HG02840 (cell line): ENCODE data around the gene DUSP5.

Source experiments
- ATAC-seq: cut with Tn5 transposase; IDR thresholded peaks from one replicate; pipeline ENCODE4 v1.9.1; 2021; ENCODE audit warnings: mild to moderate bottlenecking, moderate library complexity, moderate number of reproducible peaks; ENCODE audit not compliant: unreplicated experiment, low FRiP score

DUSP5 gene

DNA sequence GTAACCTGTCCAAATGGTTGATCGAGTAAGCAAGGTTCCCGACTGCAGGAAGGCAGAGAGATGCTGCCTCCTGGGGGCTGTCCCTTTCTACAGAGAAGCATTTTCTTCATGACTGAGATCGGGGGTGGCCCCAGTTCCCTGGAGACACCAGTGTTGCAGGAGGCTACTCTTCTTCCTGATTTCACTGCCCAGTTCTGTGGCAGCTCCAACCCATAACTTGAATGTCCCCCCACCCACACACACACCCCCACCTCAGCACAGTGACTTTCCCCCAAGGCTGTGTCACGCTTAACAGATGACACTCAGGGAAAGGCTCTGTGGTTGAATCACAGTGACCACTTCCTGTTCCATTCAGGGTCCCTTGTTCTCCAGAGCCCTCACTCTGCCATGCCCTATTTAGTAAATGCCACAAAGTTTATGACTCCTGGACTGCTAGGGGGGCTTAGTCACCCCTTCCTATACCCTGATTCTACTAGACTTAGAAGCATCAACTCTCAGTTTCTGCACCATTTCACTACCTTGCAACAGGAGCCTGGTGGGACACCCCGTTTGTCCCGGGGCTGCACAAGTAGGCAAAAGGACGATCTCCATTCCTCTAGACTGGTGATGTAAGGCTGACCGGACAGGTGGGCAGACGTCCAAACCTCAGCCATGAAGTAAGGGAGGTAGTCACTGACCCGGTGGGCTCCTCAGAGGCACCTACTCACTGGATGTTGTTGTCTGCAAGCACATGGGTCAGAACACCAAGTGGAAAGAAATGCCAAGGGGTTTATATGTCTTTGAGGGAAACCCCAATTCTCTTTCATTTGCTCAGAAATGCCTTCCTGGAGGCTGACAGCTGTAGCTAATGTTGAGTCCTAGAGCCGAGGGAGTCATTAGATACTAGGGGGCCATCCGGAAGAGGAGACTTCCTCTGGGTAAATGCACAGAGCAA is 38.5 kb downstream of the DUSP5 start:
- ATAC-seq = peak; percentile 83

DNA sequence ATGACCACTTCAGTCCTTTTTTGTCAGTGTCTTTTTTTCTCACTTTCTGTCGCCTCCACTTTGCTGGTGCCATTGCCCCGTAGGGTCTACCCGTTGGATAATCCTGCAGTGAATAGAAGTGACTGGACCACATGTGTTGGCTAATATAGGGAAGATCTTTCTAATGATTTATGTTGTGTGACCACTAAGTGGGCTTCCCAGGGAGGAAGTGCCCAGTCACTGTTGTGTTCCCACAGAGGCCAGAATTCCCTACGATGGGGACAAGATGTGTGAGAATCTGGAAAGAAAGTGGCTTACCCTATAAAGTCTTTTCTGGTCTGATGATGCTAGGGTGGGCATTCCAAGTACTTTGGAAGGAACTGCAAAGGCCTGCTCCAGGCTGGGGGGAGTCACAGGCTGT is 41.4 kb downstream of the DUSP5 start:
- no peak for ATAC-seq

DNA sequence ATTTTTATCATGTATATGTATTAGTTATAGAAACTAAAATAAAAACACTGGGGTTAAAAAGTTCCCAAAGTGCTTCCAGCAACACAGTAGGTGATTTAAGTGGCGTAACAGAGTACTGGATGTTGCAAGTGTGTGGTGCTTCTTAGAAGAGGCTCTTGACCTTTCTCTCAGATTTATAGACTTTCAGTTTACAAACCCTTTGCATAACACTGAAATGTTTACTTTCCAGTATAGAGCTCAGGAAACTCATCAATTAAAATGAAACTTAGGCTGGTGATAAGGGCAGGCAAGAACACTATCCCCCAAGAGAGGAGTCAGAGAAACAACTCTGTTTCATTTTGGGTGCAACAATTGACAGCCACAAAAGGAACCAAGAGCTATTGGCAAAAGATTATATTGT is 42.3 kb downstream of the DUSP5 start:
- ATAC-seq = no peak

DNA sequence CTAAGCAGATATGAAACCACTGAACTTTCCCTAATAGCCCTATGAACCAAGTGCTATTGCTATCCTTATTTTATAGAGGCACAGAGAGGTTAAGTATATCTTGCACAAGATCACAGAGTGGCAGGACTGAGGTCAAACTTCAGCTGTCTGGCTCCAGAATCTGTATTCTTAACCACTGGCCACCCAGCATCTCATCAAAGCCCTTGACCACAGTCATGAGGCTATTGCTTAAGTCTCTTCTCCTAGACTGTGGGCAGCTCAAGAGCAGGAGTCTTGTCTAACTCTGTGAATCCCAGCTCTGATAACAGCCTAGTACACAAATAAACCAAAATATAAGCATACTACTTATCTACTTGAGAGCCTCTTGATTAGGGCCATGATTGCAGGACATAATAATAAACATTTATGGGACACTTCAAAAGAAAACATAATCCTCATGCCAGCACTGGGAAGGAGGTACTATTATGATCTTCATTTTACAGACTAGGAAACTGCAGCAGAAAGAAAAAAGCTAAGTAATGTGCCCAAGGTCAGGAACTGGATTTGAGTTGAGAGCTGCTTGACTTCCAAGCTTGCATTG is 47.3 kb downstream of the DUSP5 start:
- no peak for ATAC-seq

DNA sequence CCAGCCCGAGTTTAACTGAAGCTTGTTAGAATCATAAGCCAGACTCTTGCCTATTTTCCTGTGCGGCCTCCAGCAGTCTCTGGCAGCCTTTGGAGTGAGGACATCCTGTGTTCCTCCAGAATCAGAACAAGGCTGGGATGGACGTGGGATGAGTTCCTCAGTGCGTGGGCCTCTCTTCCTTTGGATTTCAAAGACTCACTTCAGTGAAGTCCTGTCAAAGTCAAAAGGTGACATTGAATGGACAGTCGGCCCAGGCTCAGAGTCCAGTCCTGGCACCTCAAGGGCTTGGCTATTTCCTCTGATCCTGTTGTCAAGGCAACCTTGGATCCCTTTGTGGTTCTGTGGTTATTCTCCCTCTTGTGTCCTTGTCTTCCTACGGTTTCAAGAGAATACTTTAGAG is 48.4 kb downstream of the DUSP5 start:
- no peak for ATAC-seq

DNA sequence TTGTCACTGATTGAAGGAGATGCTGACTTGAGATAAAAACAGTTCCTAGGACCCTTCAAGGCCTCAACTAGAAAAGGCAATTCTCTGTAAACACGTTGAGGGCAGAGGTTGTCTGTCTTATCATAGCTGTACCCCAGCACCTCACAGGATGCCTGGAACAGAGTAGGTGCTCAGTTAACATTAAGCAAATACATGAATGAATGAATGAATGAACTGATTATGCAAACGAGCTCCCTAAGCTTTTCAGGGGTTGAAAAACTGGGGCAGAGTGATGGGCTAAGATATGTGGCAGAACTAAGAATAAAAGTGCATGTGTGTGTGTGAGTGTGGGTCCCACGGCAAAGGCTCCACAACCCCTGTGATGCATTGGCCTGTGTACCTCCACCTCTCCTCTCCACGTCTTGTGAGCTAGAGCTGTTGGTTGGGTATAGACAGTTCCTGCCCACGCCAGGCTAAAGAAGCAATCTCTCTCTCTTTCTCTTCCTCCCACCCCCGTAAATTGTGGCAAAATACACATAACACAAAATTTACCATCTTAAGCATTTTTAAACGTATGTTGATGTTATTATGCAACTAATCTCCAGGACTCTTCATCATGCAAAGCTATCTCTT is 48.9 kb downstream of the DUSP5 start:
- no peak for ATAC-seq

DNA sequence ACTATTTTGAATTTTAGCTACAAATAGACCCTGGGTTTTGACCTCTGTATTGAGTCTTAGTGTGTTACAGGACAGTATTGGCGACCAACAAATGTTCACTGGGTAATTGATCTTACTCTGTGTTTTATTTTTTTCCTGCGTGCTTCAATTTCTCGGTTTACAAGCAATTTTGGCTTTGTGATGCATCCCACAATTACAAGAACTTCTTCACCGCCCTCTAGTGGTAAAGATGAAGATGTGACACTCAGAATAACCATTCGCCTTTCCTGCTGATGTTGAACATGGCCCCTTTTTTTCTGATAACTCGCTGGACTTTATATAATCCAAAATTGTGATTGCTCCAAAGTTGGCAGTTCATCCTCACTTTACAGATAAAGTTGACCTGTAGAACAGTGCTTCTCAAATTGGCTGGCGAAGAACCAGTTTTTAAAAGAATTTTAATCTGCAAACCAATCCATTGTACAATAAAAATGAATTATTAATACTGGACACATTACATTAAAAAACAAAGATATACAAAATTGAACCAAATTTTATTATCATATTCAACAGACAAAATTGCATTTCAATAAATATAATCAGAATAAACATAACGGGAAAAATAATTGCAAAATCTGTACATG is 49.5 kb downstream of the DUSP5 start:
- ATAC-seq = no peak

DNA sequence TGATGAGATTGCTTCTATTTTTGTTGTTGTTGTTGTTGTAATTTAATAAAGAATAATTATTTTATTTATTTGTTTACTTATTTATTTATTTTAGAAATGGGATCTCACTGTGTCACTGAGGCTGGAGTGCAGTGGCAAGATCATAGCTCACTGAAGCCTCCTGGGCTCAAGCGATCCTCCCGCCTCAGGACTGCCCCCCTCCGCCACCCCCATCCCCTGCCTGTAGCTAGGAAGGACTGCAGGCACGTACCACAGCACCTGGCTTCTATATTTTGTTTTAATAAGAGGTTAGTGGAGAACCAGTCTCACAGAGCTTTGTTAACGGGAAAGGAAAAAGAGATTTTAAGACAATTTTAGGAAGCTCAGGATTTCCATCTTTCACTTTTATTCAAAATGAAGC is 50.3 kb downstream of the DUSP5 start:
- ATAC-seq = no peak

DNA sequence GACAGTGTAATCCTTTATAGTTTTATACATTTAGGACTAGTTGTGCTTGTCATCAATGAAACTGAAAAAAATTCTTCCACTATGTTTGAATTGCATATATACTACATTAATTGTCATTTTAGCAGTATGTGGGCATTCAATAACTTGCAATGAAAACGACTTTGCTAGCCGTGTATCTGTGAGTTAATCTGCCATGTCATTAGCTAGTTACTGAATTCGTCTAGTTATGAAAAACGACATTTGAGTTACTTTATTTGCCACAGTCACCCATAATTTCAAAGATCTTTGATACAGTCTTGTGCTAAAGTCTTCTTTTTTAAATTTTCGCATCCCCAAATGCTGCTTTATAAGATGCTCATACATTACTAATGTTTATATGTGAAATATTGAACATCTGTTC is 51.5 kb downstream of the DUSP5 start:
- no peak for ATAC-seq

DNA sequence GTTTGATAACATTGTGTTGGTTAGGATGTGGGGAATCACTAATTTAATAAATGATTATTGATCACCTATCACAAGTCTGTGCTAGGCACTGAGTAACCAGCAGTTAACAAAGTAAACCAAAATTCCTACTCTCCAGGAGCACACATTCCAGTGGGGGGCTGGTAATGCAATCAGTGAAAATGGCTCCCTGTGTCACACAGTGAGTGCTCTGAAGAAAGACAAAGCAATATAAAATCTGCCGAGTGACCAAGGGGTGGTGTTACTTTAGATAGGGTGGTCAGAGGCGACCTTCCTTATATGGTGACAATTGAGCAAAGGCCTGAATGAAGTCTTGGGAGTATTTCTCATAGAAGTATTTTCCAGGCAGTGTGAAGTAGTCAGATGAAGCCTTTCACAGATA is 56.2 kb downstream of the DUSP5 start:
- no peak for ATAC-seq

DNA sequence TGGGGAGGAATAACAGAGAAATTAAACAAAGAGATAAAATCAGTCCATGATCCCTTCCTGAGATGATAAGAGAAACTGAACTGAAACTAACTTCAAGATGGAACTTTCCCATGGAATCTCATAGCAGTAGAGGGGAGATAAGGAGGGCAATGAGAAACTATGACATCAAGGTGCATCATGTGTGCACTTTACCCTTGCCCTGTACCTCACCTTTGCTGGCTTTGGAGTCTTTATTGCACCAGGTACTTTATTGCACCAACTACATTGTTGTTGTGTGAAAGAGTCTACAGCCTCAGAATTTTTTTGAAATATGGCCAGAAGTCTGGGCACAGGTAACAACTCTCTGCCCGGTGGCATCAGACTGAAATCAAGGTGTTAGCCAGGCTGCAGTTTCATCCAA is 58.6 kb downstream of the DUSP5 start:
- ATAC-seq = no peak

DNA sequence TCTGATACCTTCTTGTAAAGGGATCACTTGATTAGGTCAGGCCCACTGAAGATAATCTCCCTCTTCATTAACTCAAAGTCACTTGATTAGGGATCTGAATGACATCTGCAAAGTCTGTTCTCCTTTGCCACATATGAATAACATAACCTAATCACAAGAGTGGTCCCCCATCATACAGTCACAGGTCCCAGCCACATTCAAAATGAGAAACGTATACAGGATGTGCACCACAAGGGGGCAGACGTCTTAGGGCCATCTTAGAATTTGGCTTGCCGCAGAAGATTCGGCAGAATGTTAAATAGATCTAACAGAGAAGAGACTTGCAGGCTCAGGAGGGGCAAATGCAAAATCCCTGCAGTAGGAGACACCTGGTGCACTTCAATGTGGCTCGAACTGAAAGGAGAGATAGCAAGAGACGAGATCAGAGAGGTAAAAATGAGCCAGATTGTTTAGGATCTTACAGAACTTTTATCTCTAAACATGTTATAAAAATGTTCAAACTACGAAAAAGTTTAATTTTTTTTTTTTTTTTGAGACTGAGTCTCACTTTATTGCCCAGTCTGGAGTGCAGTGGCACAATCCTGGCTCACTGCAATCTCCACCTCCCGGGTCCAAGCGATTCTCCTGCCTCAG is 59.4 kb downstream of the DUSP5 start:
- ATAC-seq = no peak

DNA sequence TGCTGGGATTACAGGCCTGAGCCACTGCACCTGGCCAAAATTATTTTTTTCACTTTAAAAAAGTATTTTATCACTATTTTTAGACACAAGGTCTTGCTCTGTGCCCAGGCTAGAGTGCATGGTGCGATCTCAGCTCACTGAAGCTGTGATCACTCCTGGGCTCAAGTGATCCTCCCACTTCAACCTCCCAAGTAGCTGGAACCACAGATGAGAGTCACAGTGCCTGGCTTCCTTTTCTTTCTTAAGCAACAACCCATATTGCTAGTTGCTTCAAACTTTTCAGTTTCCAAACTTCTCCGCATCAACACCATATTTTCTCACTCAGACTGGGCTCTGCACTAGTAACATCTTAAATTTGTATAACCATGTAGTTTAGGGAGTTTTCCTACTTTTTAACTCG is 60.3 kb downstream of the DUSP5 start:
- no peak for ATAC-seq

DNA sequence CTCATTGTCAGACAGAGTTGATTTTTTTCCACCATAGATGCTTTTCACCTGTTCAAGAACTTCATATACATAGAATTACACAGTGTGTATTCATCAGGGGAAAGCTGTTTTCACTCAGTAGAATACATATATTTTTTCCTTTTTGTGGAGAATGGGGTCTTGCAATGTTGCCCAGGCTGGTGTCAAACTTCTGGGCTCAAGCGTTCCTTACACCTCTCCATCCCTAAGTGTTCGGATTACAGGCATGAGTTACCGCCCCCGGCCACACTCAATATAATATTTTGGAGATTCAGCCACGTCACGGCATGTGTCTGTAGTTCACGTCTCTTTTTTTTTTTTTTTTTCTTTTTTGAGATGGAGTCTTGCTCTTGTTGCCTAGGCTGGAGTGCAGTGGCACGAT is 62.3 kb downstream of the DUSP5 start:
- ATAC-seq = no peak
